Immature natural killer cell (primary cell): ENCODE measurements around the gene VPS9D1. TPM values are rescaled to one million over a fixed set of nuclear protein-coding genes. Genes with fewer than 3 reads are reported as not detected.
"Not testable (repeated sequence)": the region's sequence is repeated elsewhere in the genome, so short reads cannot be mapped to it uniquely, and the experiment has no call there.

Experiments
- DNase-seq, 3 donors: peaks; one replicate each; pipeline ENCODE4 v3.0.0; 2022; ENCODE audit warnings: mixed read lengths in 1 of 3
- H3K27ac Mint-ChIP-seq, 6 donors: one replicate each; pipeline ENCODE4 v1.8.0; 2020; ENCODE audit warnings: mixed read lengths in 6 of 6, mild to moderate bottlenecking in 5 of 6, inconsistent platforms in 4 of 6, moderate library complexity in 3 of 6
- H3K27me3 Mint-ChIP-seq, 3 donors: one replicate each; pipeline ENCODE4 v1.8.0; 2020 to 2021; ENCODE audit warnings: low read depth in 3 of 3, mild to moderate bottlenecking in 3 of 3, mixed read lengths in 3 of 3, moderate library complexity in 3 of 3, inconsistent platforms in 1 of 3
- H3K36me3 Mint-ChIP-seq, 3 donors: one replicate each; pipeline ENCODE4 v1.8.0; 2020; ENCODE audit warnings: mixed read lengths in 3 of 3, inconsistent platforms in 2 of 3, mild to moderate bottlenecking in 2 of 3
- H3K4me1 Mint-ChIP-seq, 2 donors: one replicate each; pipeline ENCODE4 v1.8.0; 2020; ENCODE audit warnings: inconsistent platforms in 2 of 2, mild to moderate bottlenecking in 2 of 2, mixed read lengths in 2 of 2, moderate library complexity in 1 of 2
- H3K4me3 Mint-ChIP-seq, 5 donors: one replicate each; pipeline ENCODE4 v1.8.0; 2020; ENCODE audit warnings: mild to moderate bottlenecking in 5 of 5, mixed read lengths in 5 of 5, inconsistent platforms in 3 of 5, moderate library complexity in 3 of 5
- H3K9me3 Mint-ChIP-seq, 6 donors: one replicate each; pipeline ENCODE4 v1.8.0; 2020; ENCODE audit warnings: mild to moderate bottlenecking in 6 of 6, mixed read lengths in 6 of 6, inconsistent platforms in 4 of 6, moderate library complexity in 3 of 6
- polyA plus RNA-seq, 3 donors: library from polyadenylated mRNA; unstranded; fragments of 300-500 nt; fragmentation: Illumina TruSeq; gene quantifications; one replicate each; pipeline ENCODE4 v1.2.3, GENCODE V29; 2021

The VPS9D1 gene
- polyA plus RNA-seq, 3 donors from 2014 or later = 0.65 to 1.3 (median 0.96) TPM

- Mint-ChIP-seq H3K36me3 (peaks cover 5 to 10% (median 9%) of the 10 kb centered on the region in 3 donors), H3K27me3 (peaks cover 2 to 25% (median 13%) of the 10 kb centered on the region in 3 donors), H3K27ac (no peak overlapping the region), H3K4me1 (peaks cover 26 to 43% of the 10 kb centered on the region in 2 donors), H3K9me3 (no peaks in the 10 kb centered on the region), H3K4me3 (no peak overlapping the region)
- no peak for DNase-seq
Measured at GRCh38 chr16:89691986-89692569, 28.6 kb downstream of the VPS9D1 start.

- Mint-ChIP-seq H3K27me3 (peaks cover 2 to 22% (median 13%) of the 10 kb centered on the region in 3 donors), H3K36me3 (peaks cover 5 to 10% (median 9%) of the 10 kb centered on the region in 3 donors), H3K4me1 (peaks cover 21 to 41% of the 10 kb centered on the region in 2 donors), H3K9me3 (no peaks in the 10 kb centered on the region), H3K27ac (no peak overlapping the region), H3K4me3 (no peak overlapping the region)
- no peak for DNase-seq
Measured at GRCh38 chr16:89691231-89691985, 29.3 kb downstream of the VPS9D1 start.

- no peak for DNase-seq
- no peak overlapping the region for H3K27ac Mint-ChIP-seq
- H3K4me1 Mint-ChIP-seq = peaks cover 11 to 36% of the 10 kb centered on the region in 2 donors
- H3K4me3 Mint-ChIP-seq = no peak overlapping the region
- H3K9me3 Mint-ChIP-seq = no peaks in the 10 kb centered on the region
- H3K36me3 Mint-ChIP-seq = peaks cover 5 to 10% (median 9%) of the 10 kb centered on the region in 3 donors
- peaks cover 2 to 18% (median 13%) of the 10 kb centered on the region in 3 donors for H3K27me3 Mint-ChIP-seq
Measured at GRCh38 chr16:89690392-89690901, 30.3 kb downstream of the VPS9D1 start.

- not testable (repeated sequence) for DNase-seq, H3K27ac Mint-ChIP-seq, H3K9me3 Mint-ChIP-seq, H3K4me3 Mint-ChIP-seq
- Mint-ChIP-seq H3K27me3 (peaks cover 2 to 11% (median 10%) of the 10 kb centered on the region in 3 donors), H3K4me1 (peaks cover 9 to 30% of the 10 kb centered on the region in 2 donors), H3K36me3 (peaks cover 5 to 12% (median 10%) of the 10 kb centered on the region in 3 donors)
Measured at GRCh38 chr16:89689621-89690020, 31.1 kb downstream of the VPS9D1 start.

GRCh38 chr16:89689142-89689541 is 31.6 kb downstream of the VPS9D1 start:
- no peak for DNase-seq
- H3K36me3 Mint-ChIP-seq = peaks cover 5 to 12% (median 10%) of the 10 kb centered on the region in 3 donors
- H3K4me1 Mint-ChIP-seq = peaks cover 9 to 32% of the 10 kb centered on the region in 2 donors
- H3K27ac Mint-ChIP-seq = no peak overlapping the region
- no peaks in the 10 kb centered on the region for H3K9me3 Mint-ChIP-seq
- H3K4me3 Mint-ChIP-seq = no peak overlapping the region
- peaks cover 1 to 12% (median 11%) of the 10 kb centered on the region in 3 donors for H3K27me3 Mint-ChIP-seq

GRCh38 chr16:89688395-89688794 is 32.3 kb downstream of the VPS9D1 start:
- no peaks in the 10 kb centered on the region for H3K9me3 Mint-ChIP-seq
- peaks cover 2 to 10% (median 8%) of the 10 kb centered on the region in 3 donors for H3K36me3 Mint-ChIP-seq
- no peak overlapping the region for H3K27ac Mint-ChIP-seq
- H3K27me3 Mint-ChIP-seq = peaks cover 2 to 7% (median 4%) of the 10 kb centered on the region in 3 donors
- peak overlapping the region; percentile 42 to 95 (median 90) for H3K4me3 Mint-ChIP-seq
- DNase-seq = no peak
- H3K4me1 Mint-ChIP-seq = peaks cover 9 to 27% of the 10 kb centered on the region in 2 donors

GRCh38 chr16:89687092-89687940 is 33.4 kb downstream of the VPS9D1 start:
- H3K27ac Mint-ChIP-seq = peak overlapping the region; percentile 74 to 87 (median 85)
- H3K36me3 Mint-ChIP-seq = peaks cover 0 to 8% (median 5%) of the 10 kb centered on the region in 3 donors
- peaks cover 2 to 9% (median 2%) of the 10 kb centered on the region in 3 donors for H3K27me3 Mint-ChIP-seq
- peaks cover 9 to 25% of the 10 kb centered on the region in 2 donors for H3K4me1 Mint-ChIP-seq
- no peaks in the 10 kb centered on the region for H3K9me3 Mint-ChIP-seq
- H3K4me3 Mint-ChIP-seq = peak overlapping the region; percentile 80 to 95 (median 90)
- no peak for DNase-seq

GRCh38 chr16:89686520-89687091 is 34.1 kb downstream of the VPS9D1 start, which contains the start of gene CDK10:
TSS of gene CDK10 (plus strand) at chr16:89686689. CDS start at chr16:89686711, 22 bp downstream.
- Mint-ChIP-seq H3K36me3 (peaks cover 0 to 8% (median 5%) of the 10 kb centered on the region in 3 donors), H3K9me3 (no peaks in the 10 kb centered on the region), H3K27me3 (peaks cover 2 to 11% (median 2%) of the 10 kb centered on the region in 3 donors)

GRCh38 chr16:89685916-89686315 is 34.8 kb downstream of the VPS9D1 start:
- Mint-ChIP-seq H3K36me3 (peaks cover 0 to 8% (median 5%) of the 10 kb centered on the region in 3 donors), H3K9me3 (no peaks in the 10 kb centered on the region), H3K4me3 (peak overlapping the region; percentile 53 to 90 (median 59)), H3K27me3 (peaks cover 2 to 11% (median 2%) of the 10 kb centered on the region in 3 donors), H3K27ac (peak overlapping the region in 2 of 6 donors; percentile 24 to 53), H3K4me1 (peaks cover 9 to 25% of the 10 kb centered on the region in 2 donors)
- DNase-seq = no peak

More at GRCh38 chr16:89686520-89687091, 34.1 kb downstream of the VPS9D1 start, which contains the start of gene CDK10:
- Mint-ChIP-seq H3K4me3 (peak within 1 kb of the TSS; percentile 90 to 95 (median 92)), H3K27ac (peak within 1 kb of the TSS; percentile 77 to 92 (median 88)), H3K4me1 (peaks cover 9 to 25% of the 10 kb centered on the region in 2 donors)
- peak; percentile 89 to 91 (median 90) for DNase-seq

GRCh38 chr16:89678258-89678657 is 42.4 kb downstream of the VPS9D1 start:
- Mint-ChIP-seq H3K27me3 (peaks cover 0 to 5% (median 0%) of the 10 kb centered on the region in 3 donors), H3K9me3 (no peaks in the 10 kb centered on the region), H3K4me3 (no peak overlapping the region), H3K4me1 (no peaks in the 10 kb centered on the region), H3K36me3 (no peaks in the 10 kb centered on the region), H3K27ac (no peak overlapping the region)
- no peak for DNase-seq

GRCh38 chr16:89672177-89672941 is 48.3 kb downstream of the VPS9D1 start:
- H3K27ac Mint-ChIP-seq = no peak overlapping the region
- H3K9me3 Mint-ChIP-seq = peaks cover 0 to 2% (median 0%) of the 10 kb centered on the region in 6 donors
- no peaks in the 10 kb centered on the region for H3K36me3 Mint-ChIP-seq
- H3K27me3 Mint-ChIP-seq = no peaks in the 10 kb centered on the region
- no peak overlapping the region for H3K4me3 Mint-ChIP-seq
- peaks cover 0 to 2% of the 10 kb centered on the region in 2 donors for H3K4me1 Mint-ChIP-seq
- DNase-seq = no peak

- DNase-seq, H3K9me3 Mint-ChIP-seq, H3K27me3 Mint-ChIP-seq, H3K4me3 Mint-ChIP-seq, H3K4me1 Mint-ChIP-seq, H3K36me3 Mint-ChIP-seq, H3K27ac Mint-ChIP-seq: not testable (repeated sequence)
Measured at GRCh38 chr16:89671565-89671964, 49.1 kb downstream of the VPS9D1 start.
